ENCODE results near the gene IER2. TPM values are rescaled to one million over a fixed set of nuclear protein-coding genes. Genes with fewer than 3 reads are reported as not detected.

The IER2 gene
- total RNA-seq, 5 donors from 2014 or later (not counting 1 experiment from before 2014, with no cell fraction given), result 165 to 413 (median 196) TPM

DNA sequence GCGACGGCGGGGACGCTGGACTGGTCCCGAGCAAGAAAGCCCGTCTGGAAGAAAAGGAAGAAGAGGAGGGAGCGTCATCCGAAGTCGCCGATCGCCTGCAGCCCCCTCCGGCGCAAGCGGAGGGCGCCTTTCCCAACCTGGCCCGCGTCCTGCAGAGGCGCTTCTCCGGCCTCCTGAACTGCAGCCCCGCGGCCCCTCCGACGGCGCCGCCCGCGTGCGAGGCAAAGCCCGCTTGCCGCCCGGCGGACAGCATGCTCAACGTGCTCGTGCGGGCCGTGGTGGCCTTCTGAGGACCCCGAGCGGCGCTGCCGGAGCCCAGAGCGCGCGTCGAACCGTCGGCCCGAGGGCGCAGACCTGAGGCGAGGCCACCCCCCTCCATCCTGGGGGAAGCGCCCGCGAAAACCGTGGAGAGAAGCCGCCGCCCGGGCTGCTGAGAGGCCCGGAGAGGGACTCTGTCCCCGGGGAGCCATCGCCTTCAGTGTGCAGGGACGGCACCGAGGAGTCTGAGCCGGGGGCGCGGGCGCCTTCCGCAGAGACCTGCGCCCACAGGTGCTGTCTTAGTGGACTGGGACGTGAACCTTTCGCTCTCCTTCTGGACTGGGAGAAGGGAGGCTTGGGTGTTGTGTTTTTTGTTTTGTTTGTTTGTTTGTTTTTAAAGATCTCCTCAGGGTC lies 3.5 kb downstream of the IER2 start:
- ChIA-PET CTCF (interaction anchor here in 1 of 2 donors (1.7 kb wide), 1 partner anchor 9 kb away, joined by 6 read pairs; no protein-coding TSS in a partner anchor), POLR2A (interaction anchor here in 1 of 2 donors (0.6 kb wide), 1 partner anchor 9 kb away, joined by 3 read pairs; no protein-coding TSS in a partner anchor)
- Mint-ChIP-seq H3K4me1 (peaks cover 39 to 64% (median 49%) of the 10 kb centered on the region in 3 donors), H3K36me3 (peaks cover 18% of the 10 kb centered on the region), H3K4me3 (peak overlapping the region; percentile 98 to 99 (median 99)), H3K27me3 (peaks cover 0 to 2% of the 10 kb centered on the region in 2 donors), H3K27ac (peak overlapping the region; percentile 96 to 99), H3K9me3 (no peaks in the 10 kb centered on the region)
- ATAC-seq (replicated peaks in 1 of 4), result no peak
- H3K4me1 ChIP-seq (ENCODE audit: control insufficient read depth in 1 of 2, extremely low read depth in 1 of 2, insufficient read depth in 2 of 2, low read length in 2 of 2), result peaks cover 12 to 69% of the 10 kb centered on the region in 2 experiments
- peak in 5 of 35 experiments; percentile 14 to 30 (median 24) for DNase-seq
- peak overlapping the region; percentile 86 for H3K27ac ChIP-seq (ENCODE audit: low read length)
- peak overlapping the region; percentile 99 to 100 for H3K4me3 ChIP-seq (ENCODE audit: control insufficient read depth in 1 of 2, extremely low read depth in 1 of 2, low read length in 1 of 2)
- H3K36me3 ChIP-seq (ENCODE audit: control insufficient read depth in 2 of 2, extremely low read depth in 1 of 2, insufficient read depth in 1 of 2, low read length in 1 of 2), result peaks cover 3 to 8% of the 10 kb centered on the region in 2 donors
- WGBS (ENCODE audit: insufficient coverage), result under 1% methylated on average over 62 of the region's 69 CpGs
- no peaks in the 10 kb centered on the region for H3K9me3 ChIP-seq
- no peaks in the 10 kb centered on the region for H3K27me3 ChIP-seq (replicated peaks in 1 of 2; ENCODE audit: control insufficient read depth in 2 of 2, extremely low read depth in 1 of 2, insufficient read depth in 2 of 2, low read length in 1 of 2)

DNA sequence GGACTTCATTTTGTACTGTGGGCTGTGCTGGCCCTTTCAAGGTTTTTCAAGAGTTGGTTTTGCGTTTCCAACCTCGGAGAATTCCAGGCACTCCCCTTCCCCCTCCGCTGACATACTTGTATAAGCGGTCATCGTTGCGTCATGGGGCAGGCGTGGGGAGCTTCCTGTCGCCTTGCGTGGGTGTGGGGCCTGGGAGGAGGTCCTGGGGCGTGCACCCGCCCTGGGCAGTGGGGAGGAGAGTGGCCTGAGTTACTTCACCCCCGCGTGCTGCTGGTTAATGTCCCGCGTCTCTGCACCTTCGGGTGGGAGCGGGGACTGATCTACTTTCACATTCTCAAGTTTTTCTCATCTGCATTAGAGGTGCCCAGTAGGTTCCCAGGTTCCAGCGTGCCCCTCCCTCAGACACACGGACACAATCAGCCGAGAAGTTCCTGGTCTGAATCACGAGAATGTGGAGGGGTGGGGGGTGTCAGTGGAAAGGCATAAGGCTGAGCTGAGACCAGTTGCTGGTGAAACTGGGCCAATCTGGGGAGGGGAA lies 4.1 kb downstream of the IER2 start:
- H3K36me3 ChIP-seq (ENCODE audit: control insufficient read depth in 2 of 2, extremely low read depth in 1 of 2, insufficient read depth in 1 of 2, low read length in 1 of 2), result peaks cover 3 to 8% of the 10 kb centered on the region in 2 donors
- no CpG with 5 or more reads among the region's 21 CpGs for WGBS (ENCODE audit: insufficient coverage)
- Mint-ChIP-seq H3K27me3 (peaks cover 0 to 2% of the 10 kb centered on the region in 2 donors), H3K27ac (peak overlapping the region; percentile 96 to 99), H3K36me3 (peaks cover 18% of the 10 kb centered on the region), H3K4me3 (peak overlapping the region; percentile 98 to 99 (median 99)), H3K9me3 (no peaks in the 10 kb centered on the region), H3K4me1 (peaks cover 34 to 59% (median 45%) of the 10 kb centered on the region in 3 donors)
- no peaks in the 10 kb centered on the region for H3K27me3 ChIP-seq (replicated peaks in 1 of 2; ENCODE audit: control insufficient read depth in 2 of 2, extremely low read depth in 1 of 2, insufficient read depth in 2 of 2, low read length in 1 of 2)
- H3K27ac ChIP-seq (ENCODE audit: low read length), result peak overlapping the region; percentile 86
- ATAC-seq (replicated peaks in 1 of 4) (no peak), DNase-seq (peak in 23 of 35 experiments; percentile 14 to 66 (median 37))
- H3K4me1 ChIP-seq (ENCODE audit: control insufficient read depth in 1 of 2, extremely low read depth in 1 of 2, insufficient read depth in 2 of 2, low read length in 2 of 2), result peaks cover 14 to 63% of the 10 kb centered on the region in 2 experiments
- ChIA-PET POLR2A (interaction anchor here (0.6 to 1.1 kb wide), 4 partner anchors 13 to 692 kb away, joined by 3 to 6 read pairs (median 4); no protein-coding TSS in a partner anchor), CTCF (interaction anchor here in 1 of 2 donors (1.0 to 1.7 kb wide), 2 partner anchors 9 to 13 kb away, joined by 6 read pairs; no protein-coding TSS in a partner anchor)
- no peaks in the 10 kb centered on the region for H3K9me3 ChIP-seq
- H3K4me3 ChIP-seq (ENCODE audit: control insufficient read depth in 1 of 2, extremely low read depth in 1 of 2, low read length in 1 of 2), result peak overlapping the region; percentile 99 to 100

DNA sequence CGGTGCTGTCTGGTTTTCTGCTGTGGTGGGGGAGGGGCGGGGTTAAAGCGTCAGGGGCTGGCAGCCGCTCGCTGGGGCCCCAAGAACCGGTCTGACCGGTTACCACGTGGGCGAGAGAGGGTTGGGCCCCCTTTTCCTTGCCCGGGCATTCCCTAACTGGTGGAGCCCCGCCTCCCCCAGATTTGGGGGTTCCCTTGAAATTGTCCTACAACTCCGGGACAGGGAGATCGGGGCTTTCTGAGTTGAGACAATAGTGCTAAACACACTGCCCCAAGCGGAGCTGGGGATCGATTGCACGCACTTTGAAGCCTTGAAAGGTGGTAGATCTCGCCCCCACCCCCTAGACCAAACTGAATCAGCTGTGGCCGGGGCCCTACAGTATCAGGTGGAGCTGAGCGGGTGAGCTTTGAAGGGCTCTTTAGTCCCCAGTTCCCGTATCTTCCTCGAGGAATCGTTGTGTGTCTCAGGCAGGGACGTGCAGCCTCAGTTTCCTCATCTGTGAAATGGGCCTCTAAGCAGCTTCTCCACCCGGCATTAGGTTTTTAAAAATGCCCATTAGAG lies 4.8 kb downstream of the IER2 start:
- H3K36me3 Mint-ChIP-seq, result peaks cover 18% of the 10 kb centered on the region
- no peaks in the 10 kb centered on the region for H3K27me3 ChIP-seq (replicated peaks in 1 of 2; ENCODE audit: control insufficient read depth in 2 of 2, extremely low read depth in 1 of 2, insufficient read depth in 2 of 2, low read length in 1 of 2)
- no peaks in the 10 kb centered on the region for H3K9me3 ChIP-seq
- peaks cover 18 to 60% of the 10 kb centered on the region in 2 experiments for H3K4me1 ChIP-seq (ENCODE audit: control insufficient read depth in 1 of 2, extremely low read depth in 1 of 2, insufficient read depth in 2 of 2, low read length in 2 of 2)
- peak overlapping the region; percentile 96 to 99 for H3K27ac Mint-ChIP-seq
- no peaks in the 10 kb centered on the region for H3K9me3 Mint-ChIP-seq
- 0% methylated on average over 17 of the region's 24 CpGs for WGBS (ENCODE audit: insufficient coverage)
- H3K27me3 Mint-ChIP-seq, result peaks cover 0 to 2% of the 10 kb centered on the region in 2 donors
- peak in 1 of 4 experiments; percentile 4 for ATAC-seq (replicated peaks in 1 of 4)
- peak; percentile 54 to 89 (median 74) for DNase-seq
- H3K4me3 Mint-ChIP-seq, result peak overlapping the region; percentile 98 to 99 (median 99)
- peaks cover 3 to 8% of the 10 kb centered on the region in 2 donors for H3K36me3 ChIP-seq (ENCODE audit: control insufficient read depth in 2 of 2, extremely low read depth in 1 of 2, insufficient read depth in 1 of 2, low read length in 1 of 2)
- peak overlapping the region; percentile 99 to 100 for H3K4me3 ChIP-seq (ENCODE audit: control insufficient read depth in 1 of 2, extremely low read depth in 1 of 2, low read length in 1 of 2)
- ChIA-PET CTCF (interaction anchor here in 1 of 2 donors (0.7 to 1.7 kb wide), 5 partner anchors 8 to 40 kb away, joined by 3 to 6 read pairs (median 5); no protein-coding TSS in a partner anchor), POLR2A (interaction anchor here in 1 of 2 donors (0.6 to 1.1 kb wide), 6 partner anchors 12 to 1318 kb away, joined by 3 to 6 read pairs (median 4); partner anchors contain the start of gene JUNB)
- H3K4me1 Mint-ChIP-seq, result peaks cover 33 to 62% (median 47%) of the 10 kb centered on the region in 3 donors
- peak overlapping the region; percentile 86 for H3K27ac ChIP-seq (ENCODE audit: low read length)

DNA sequence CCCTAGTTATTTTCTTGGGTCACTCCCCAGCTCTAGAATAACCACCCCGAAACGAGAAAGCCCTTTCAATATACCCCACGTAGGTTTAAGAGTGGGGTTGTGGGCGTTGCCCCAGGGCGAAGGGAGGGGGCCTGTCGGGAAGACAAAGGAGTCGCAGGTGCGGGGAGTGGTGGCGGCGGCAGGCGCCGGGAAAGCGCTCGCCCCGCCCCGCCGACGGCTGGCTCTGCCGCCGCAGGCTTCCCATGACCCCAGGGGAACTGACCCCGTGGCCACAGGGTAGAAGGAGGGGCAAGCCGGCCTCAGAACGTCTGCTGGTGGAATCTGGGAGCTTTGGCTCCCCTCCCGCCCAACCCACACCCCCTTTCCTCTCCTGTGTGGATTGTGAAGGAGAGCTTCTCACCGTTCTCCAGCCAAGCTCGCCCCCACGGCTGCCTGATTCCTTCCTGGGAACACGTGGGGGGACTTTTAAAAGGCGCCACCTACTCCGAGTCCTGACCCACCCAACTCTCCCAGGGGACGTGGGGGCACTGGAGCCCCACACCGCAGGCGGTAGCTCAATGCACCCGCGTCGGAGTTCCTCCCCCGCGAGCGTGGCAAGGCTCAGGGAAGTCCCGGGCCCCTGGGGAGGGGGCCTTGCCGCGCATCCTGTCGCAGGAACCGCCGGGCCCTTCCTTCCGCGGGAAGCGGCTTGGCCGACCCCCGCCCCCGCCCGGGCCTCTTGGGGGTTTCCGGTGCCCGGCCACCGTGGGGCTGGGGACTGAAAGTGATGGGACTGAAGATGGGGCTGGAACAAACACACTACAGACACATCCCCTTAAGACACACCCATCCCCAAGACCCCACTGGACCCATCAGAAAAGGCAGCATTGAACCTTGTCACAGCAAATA lies 5.5 kb downstream of the IER2 start:
- H3K36me3 Mint-ChIP-seq, result peaks cover 18% of the 10 kb centered on the region
- peak overlapping the region; percentile 97 to 99 for H3K27ac Mint-ChIP-seq
- peak overlapping the region; percentile 99 to 100 for H3K4me3 ChIP-seq (ENCODE audit: control insufficient read depth in 1 of 2, extremely low read depth in 1 of 2, low read length in 1 of 2)
- H3K36me3 ChIP-seq (ENCODE audit: control insufficient read depth in 2 of 2, extremely low read depth in 1 of 2, insufficient read depth in 1 of 2, low read length in 1 of 2), result peaks cover 3 to 8% of the 10 kb centered on the region in 2 donors
- H3K9me3 Mint-ChIP-seq, result no peaks in the 10 kb centered on the region
- H3K4me1 Mint-ChIP-seq, result peaks cover 38 to 59% (median 48%) of the 10 kb centered on the region in 3 donors
- H3K27me3 ChIP-seq (replicated peaks in 1 of 2; ENCODE audit: control insufficient read depth in 2 of 2, extremely low read depth in 1 of 2, insufficient read depth in 2 of 2, low read length in 1 of 2), result no peaks in the 10 kb centered on the region
- H3K9me3 ChIP-seq, result no peaks in the 10 kb centered on the region
- ChIA-PET POLR2A (interaction anchor here in 1 of 2 donors (0.6 to 1.1 kb wide), 5 partner anchors 12 to 1317 kb away, joined by 3 to 6 read pairs (median 4); partner anchors contain the start of gene JUNB), CTCF (interaction anchor here in 1 of 2 donors (0.7 to 1.7 kb wide), 5 partner anchors 7 to 39 kb away, joined by 3 to 6 read pairs (median 5); no protein-coding TSS in a partner anchor)
- 0% methylated on average over 25 of the region's 55 CpGs for WGBS (ENCODE audit: insufficient coverage)
- peaks cover 0 to 2% of the 10 kb centered on the region in 2 donors for H3K27me3 Mint-ChIP-seq
- H3K4me1 ChIP-seq (ENCODE audit: control insufficient read depth in 1 of 2, extremely low read depth in 1 of 2, insufficient read depth in 2 of 2, low read length in 2 of 2), result peaks cover 22 to 62% of the 10 kb centered on the region in 2 experiments
- DNase-seq (peak; percentile 56 to 87 (median 73)), ATAC-seq (replicated peaks in 1 of 4) (peak; percentile 13 to 36 (median 22))
- H3K4me3 Mint-ChIP-seq, result peak overlapping the region; percentile 98 to 99 (median 99)
- H3K27ac ChIP-seq (ENCODE audit: low read length), result peak overlapping the region; percentile 86

DNA sequence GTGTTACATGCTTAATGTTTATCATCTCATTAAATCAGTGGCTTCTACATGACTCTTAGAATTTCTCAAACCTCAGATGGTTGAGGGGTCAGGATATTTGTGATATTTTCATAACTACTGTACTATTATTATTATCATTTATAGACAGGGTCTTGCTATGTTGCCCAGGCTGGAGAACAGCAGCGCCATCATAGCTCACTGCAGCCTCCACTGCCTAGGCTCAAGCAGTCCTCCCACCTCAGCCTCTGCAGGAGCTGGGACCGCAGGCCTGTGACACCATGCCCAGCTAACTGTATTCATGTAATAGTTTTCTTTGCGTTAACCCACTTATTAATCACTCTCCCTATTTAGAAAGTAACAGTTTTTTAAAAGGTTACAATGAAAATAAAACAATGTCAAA lies 9.5 kb downstream of the IER2 start:
- Mint-ChIP-seq H3K4me1 (peaks cover 64 to 75% (median 68%) of the 10 kb centered on the region in 3 donors), H3K4me3 (peak overlapping the region in 1 of 3 donors; percentile 58), H3K9me3 (no peaks in the 10 kb centered on the region), H3K27ac (peak overlapping the region; percentile 90 to 97), H3K27me3 (no peaks in the 10 kb centered on the region), H3K36me3 (peaks cover 3% of the 10 kb centered on the region)
- no CpG with 5 or more reads among the region's 3 CpGs for WGBS (ENCODE audit: insufficient coverage)
- CTCF ChIA-PET, result no interaction called here
- Histone ChIP-seq H3K9me3 (no peaks in the 10 kb centered on the region), H3K27ac (ENCODE audit: low read length) (no peak overlapping the region), H3K4me3 (ENCODE audit: control insufficient read depth in 1 of 2, extremely low read depth in 1 of 2, low read length in 1 of 2) (no peak overlapping the region), H3K4me1 (ENCODE audit: control insufficient read depth in 1 of 2, extremely low read depth in 1 of 2, insufficient read depth in 2 of 2, low read length in 2 of 2) (peaks cover 39 to 86% of the 10 kb centered on the region in 2 experiments), H3K27me3 (replicated peaks in 1 of 2; ENCODE audit: control insufficient read depth in 2 of 2, extremely low read depth in 1 of 2, insufficient read depth in 2 of 2, low read length in 1 of 2) (no peaks in the 10 kb centered on the region), H3K36me3 (ENCODE audit: control insufficient read depth in 2 of 2, extremely low read depth in 1 of 2, insufficient read depth in 1 of 2, low read length in 1 of 2) (no peaks in the 10 kb centered on the region)
- POLR2A ChIA-PET, result no interaction called here
- ATAC-seq (replicated peaks in 1 of 4), result no peak
- DNase-seq, result no peak

Data from T-cell (primary cell).